Hepatocyte (in vitro differentiated cells): ENCODE measurements around the gene MRRF. TPM values are rescaled to one million over a fixed set of nuclear protein-coding genes. Genes with fewer than 3 reads are reported as not detected.

Experiments
- DNase-seq: peaks from one replicate; pipeline ENCODE4 v3.0.0-alpha.2; 2016; ENCODE audit warnings: low spot score
- H2AFZ ChIP-seq: fragments of 200-600 bp; sonication (generic); 2 replicates; pipeline ENCODE4 v1.6.0; 2016; ENCODE audit warnings: antibody characterized with exemption, mild to moderate bottlenecking
- H3K27ac ChIP-seq: fragments of 200-600 bp; sonication (generic); 2 replicates; pipeline ENCODE4 v1.5.1; 2016; ENCODE audit warnings: mild to moderate bottlenecking
- H3K27me3 ChIP-seq: fragments of 200-600 bp; sonication (generic); 2 replicates; pipeline ENCODE4 v1.6.1; 2016
- H3K36me3 ChIP-seq: fragments of 200-600 bp; sonication (generic); replicated peaks from 2 replicates; pipeline ENCODE4 v1.5.1; 2016; ENCODE audit warnings: low read depth; ENCODE audit not compliant: insufficient read depth
- H3K4me1 ChIP-seq: fragments of 200-600 bp; sonication (generic); 2 replicates; pipeline ENCODE4 v1.5.1; 2016; ENCODE audit warnings: mild to moderate bottlenecking, moderate library complexity; ENCODE audit not compliant: insufficient read depth
- H3K4me2 ChIP-seq: fragments of 200-600 bp; sonication (generic); 2 replicates; pipeline ENCODE4 v1.6.0; 2016
- H3K4me3 ChIP-seq: fragments of 200-600 bp; sonication (generic); 2 replicates; pipeline ENCODE4 v1.5.1; 2016; ENCODE audit warnings: mild to moderate bottlenecking
- H3K79me2 ChIP-seq: fragments of 200-600 bp; sonication (generic); 2 replicates; pipeline ENCODE4 v1.6.0; 2017; ENCODE audit warnings: mild to moderate bottlenecking
- H3K9me2 ChIP-seq: fragments of 200-600 bp; sonication (generic); replicated peaks from 2 replicates; pipeline ENCODE4 v1.6.0; 2017; ENCODE audit warnings: mild to moderate bottlenecking; ENCODE audit not compliant: insufficient read depth
- H3K9me3 ChIP-seq: fragments of 200-600 bp; sonication (generic); 2 replicates; pipeline ENCODE4 v1.5.1; 2016; ENCODE audit warnings: low read depth, mild to moderate bottlenecking
- H4K20me1 ChIP-seq: fragments of 200-600 bp; sonication (generic); 2 replicates; pipeline ENCODE4 v1.6.0; 2016; ENCODE audit warnings: mild to moderate bottlenecking; ENCODE audit not compliant: insufficient read depth, poor library complexity, severe bottlenecking
- CTCF ChIP-seq: fragments of 200-600 bp; sonication (generic); IDR thresholded peaks from 2 replicates; pipeline ENCODE4 v1.5.1; 2016; ENCODE audit warnings: antibody characterized with exemption, mild to moderate bottlenecking; ENCODE audit not compliant: poor library complexity
- EZH2 ChIP-seq: fragments of 200-600 bp; sonication (generic); IDR thresholded peaks from 2 replicates; pipeline ENCODE4 v1.6.1; 2016; ENCODE audit warnings: antibody characterized with exemption, mild to moderate bottlenecking, borderline replicate concordance
- EZH2phosphoT487 ChIP-seq: fragments of 200-600 bp; sonication (generic); IDR thresholded peaks from one replicate; pipeline ENCODE4 v1.6.1; 2018; ENCODE audit warnings: antibody characterized with exemption, mild to moderate bottlenecking, low read depth, moderate library complexity; ENCODE audit not compliant: unreplicated experiment, severe bottlenecking
- WGBS: methylation state at CpG from one replicate; pipeline ENCODE4 v1.1.6; 2016; ENCODE audit warnings: low lambda C conversion rate; ENCODE audit errors: missing lambda C conversion rate; 5-methylcytosine and 5-hydroxymethylcytosine counted together
- polyA plus RNA-seq: library from polyadenylated mRNA; unstranded; fragments of >200 nt; fragmentation: Nextera tagmentation; extraction: Ambion mirVana; gene quantifications from 2 replicates; pipeline ENCODE4 v1.2.1, GENCODE V29; 2016
- total RNA-seq: library from RNA; depleted of rRNA; stranded (reverse); fragments of >200 nt; gene quantifications from 2 replicates; pipeline ENCODE4 v1.2.3, GENCODE V29; 2014

MRRF gene
- total and polyA plus RNA-seq, 2 experiments from 2014 or later, result 26.8 to 32.9 TPM

GRCh38 chr9:122348288-122348777 is 83.7 kb downstream of the MRRF start:
- H3K9me2 ChIP-seq, result no peaks in the 10 kb centered on the region
- peaks cover 12% of the 10 kb centered on the region for H3K4me1 ChIP-seq
- peaks cover 31% of the 10 kb centered on the region for H3K27me3 ChIP-seq
- no peak overlapping the region for H3K4me3 ChIP-seq
- H2AFZ ChIP-seq, result no peak overlapping the region
- H3K36me3 ChIP-seq, result no peaks in the 10 kb centered on the region
- no peaks in the 10 kb centered on the region for H3K79me2 ChIP-seq
- 69% methylated on average over 12 of the region's 12 CpGs for WGBS
- no peak for DNase-seq
- TF ChIP-seq EZH2phosphoT487, result no peak
- no peak for TF ChIP-seq EZH2
- no peak for TF ChIP-seq CTCF
- H4K20me1 ChIP-seq, result no peaks in the 10 kb centered on the region
- no peak overlapping the region for H3K4me2 ChIP-seq
- H3K27ac ChIP-seq, result no peak overlapping the region
- no peaks in the 10 kb centered on the region for H3K9me3 ChIP-seq

DNA sequence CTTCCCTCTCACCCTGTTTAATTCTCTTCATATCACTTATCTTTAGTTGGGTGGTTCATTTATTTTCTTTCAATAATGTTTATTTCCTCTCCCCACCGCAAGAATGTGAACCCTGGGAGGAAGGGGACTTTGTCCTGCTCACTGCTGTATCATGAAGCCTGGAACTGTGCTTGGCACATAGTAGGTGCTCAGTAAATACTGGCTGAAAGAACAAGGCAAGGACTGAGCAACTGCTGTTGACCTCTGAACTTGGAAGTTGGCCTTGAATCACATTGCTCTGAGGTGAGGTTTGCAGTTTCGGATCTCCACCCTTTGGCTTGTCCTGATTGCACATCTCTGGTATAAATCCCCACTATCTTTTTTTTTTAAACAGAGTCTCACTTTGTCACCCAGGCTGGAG is 84.1 kb downstream of the MRRF start:
- 78% methylated on average over 2 of the region's 2 CpGs for WGBS
- Histone ChIP-seq H3K9me2 (no peaks in the 10 kb centered on the region), H3K27ac (no peak overlapping the region), H3K4me1 (peaks cover 12% of the 10 kb centered on the region), H3K36me3 (no peaks in the 10 kb centered on the region), H3K27me3 (peaks cover 31% of the 10 kb centered on the region), H3K9me3 (no peaks in the 10 kb centered on the region), H3K4me3 (no peak overlapping the region), H3K79me2 (no peaks in the 10 kb centered on the region), H2AFZ (no peak overlapping the region), H3K4me2 (no peak overlapping the region), H4K20me1 (no peaks in the 10 kb centered on the region)
- TF ChIP-seq CTCF (no peak), EZH2phosphoT487 (no peak), EZH2 (no peak)
- no peak for DNase-seq

DNA sequence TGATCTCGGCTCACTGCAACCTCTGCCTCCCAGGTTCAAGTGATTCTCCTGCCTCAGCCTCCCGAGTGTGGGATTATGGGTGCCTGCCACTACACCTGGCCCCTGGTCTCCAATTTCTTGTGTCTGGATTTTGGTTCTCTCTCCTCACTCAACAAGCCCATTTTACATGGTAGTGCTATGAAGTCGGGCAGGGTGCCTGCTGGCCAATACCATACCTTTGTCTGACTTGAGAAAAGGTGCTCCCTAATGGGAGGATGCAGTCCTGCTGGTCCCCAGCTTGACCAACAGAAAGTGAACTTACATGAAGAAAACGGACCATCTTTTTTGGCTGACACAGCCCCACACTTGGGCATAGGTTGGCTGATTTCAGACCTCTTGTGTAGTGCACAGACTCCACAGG is 84.5 kb downstream of the MRRF start:
- no peaks in the 10 kb centered on the region for H4K20me1 ChIP-seq
- H3K4me2 ChIP-seq, result no peak overlapping the region
- H3K4me1 ChIP-seq, result peaks cover 12% of the 10 kb centered on the region
- DNase-seq, result no peak
- peaks cover 31% of the 10 kb centered on the region for H3K27me3 ChIP-seq
- no peak for TF ChIP-seq EZH2phosphoT487
- TF ChIP-seq EZH2, result no peak
- TF ChIP-seq CTCF, result no peak
- H3K36me3 ChIP-seq, result no peaks in the 10 kb centered on the region
- H2AFZ ChIP-seq, result no peak overlapping the region
- no peaks in the 10 kb centered on the region for H3K9me3 ChIP-seq
- 78% methylated on average over 4 of the region's 4 CpGs for WGBS
- H3K79me2 ChIP-seq, result no peaks in the 10 kb centered on the region
- no peaks in the 10 kb centered on the region for H3K9me2 ChIP-seq
- H3K4me3 ChIP-seq, result no peak overlapping the region
- H3K27ac ChIP-seq, result no peak overlapping the region
